Kidney (tissue), 14 donors: Measurements from ENCODE around the gene FBXO2. TPM values are rescaled to one million over a fixed set of nuclear protein-coding genes. Genes with fewer than 3 reads are reported as not detected.

Experiments
- DNase-seq, 5 donors: peaks; one replicate each; pipeline ENCODE4 v3.0.0-alpha.2; 2013 to 2020
- FAIRE-seq: peaks from 2 replicates; lab custom pipeline; 2012; peaks lifted over from hg19 to GRCh38; lab: Jason Lieb, UNC
- H3K27ac ChIP-seq, 2 donors: one replicate each; pipeline ENCODE4 v1.7.0; 2013; ENCODE audit warnings: low read depth in 2 of 2, low read length in 2 of 2, inconsistent platforms in 1 of 2
- H3K27me3 ChIP-seq: one replicate; pipeline ENCODE4 v1.7.1; 2013; ENCODE audit warnings: low read length, inconsistent platforms; ENCODE audit not compliant: control insufficient read depth, insufficient read depth
- H3K36me3 ChIP-seq, 3 donors: one replicate each; pipeline versions ENCODE4 v1.7.0 to v1.7.1; 2013; ENCODE audit warnings: low read length in 3 of 3, control low read depth in 1 of 3, inconsistent platforms in 1 of 3; ENCODE audit not compliant: insufficient read depth in 3 of 3, control insufficient read depth in 2 of 3
- H3K4me1 ChIP-seq, 3 donors: one replicate each; pipeline versions ENCODE4 v1.7.0 to v1.7.1; 2013; ENCODE audit warnings: low read length in 3 of 3, inconsistent platforms in 1 of 3, low read depth in 1 of 3; ENCODE audit not compliant: control insufficient read depth in 2 of 3, insufficient read depth in 2 of 3
- H3K4me3 ChIP-seq, 3 donors: one replicate each; pipeline versions ENCODE4 v1.7.0 to v1.8.1; 2013; ENCODE audit warnings: low read length in 3 of 3, control low read depth in 1 of 3, inconsistent platforms in 1 of 3
- H3K9ac ChIP-seq, 3 donors: one replicate each; pipeline versions ENCODE4 v1.7.0 to v1.7.1; 2013; ENCODE audit warnings: low read length in 3 of 3, control low read depth in 1 of 3, inconsistent platforms in 1 of 3
- H3K9me3 ChIP-seq, 3 donors: one replicate each; pipeline versions ENCODE4 v1.7.0 to v1.7.1; 2013; ENCODE audit warnings: low read length in 3 of 3, control low read depth in 1 of 3, inconsistent platforms in 1 of 3; ENCODE audit not compliant: control insufficient read depth in 2 of 3, insufficient read depth in 1 of 3
- CTCF ChIP-seq: IDR thresholded peaks from 3 replicates; pipeline ENCODE4 v1.5.1; 2012; ENCODE audit warnings: mild to moderate bottlenecking, moderate library complexity, borderline replicate concordance; ENCODE audit not compliant: insufficient read depth; ENCODE audit errors: extremely low read depth
- intact Hi-C: fragments of 100-400 bp; cut with DNase I; formaldehyde crosslinking; loops from one replicate; pipeline ENCODE4 v1.11.1; 2022
- polyA plus RNA-seq: library from polyadenylated mRNA; stranded (reverse); fragments of 350-450 nt; fragmentation: Illumina TruSeq; extraction: RNeasy Lipid Tissue Mini Kit (QIAGEN cat#74804); gene quantifications from one replicate; pipeline ENCODE4 v1.2.3, GENCODE V29; 2014; ENCODE audit warnings: low read depth, low replicate concordance; ENCODE audit not compliant: insufficient read depth
- total RNA-seq: library from RNA; stranded (reverse); fragmentation: NEBNext Ultra II Directional; extraction: Animal tissue kit (Norgen Biotek cat#: 25700); gene quantifications from one replicate; pipeline ENCODE4 v1.2.1, GENCODE V29; 2021
- donor health status: control.
- donor health status: control.
- donor health status: control.
- donor health status: control.
- donor health status: control.
- donor health status: DM: yes; HTN: yes; CAD: no.
- donor health status: Normal renal cell carcinoma (clear cell type).

Gene FBXO2
- total and polyA plus RNA-seq, 2 donors from 2014 or later = 10.2 to 38.4 TPM

- DNase-seq (no peak), FAIRE-seq (no peak)
- intact Hi-C loops = no loop called here
- no peaks in the 10 kb centered on the region for H3K9me3 ChIP-seq
- H3K9ac ChIP-seq = no peak overlapping the region
- H3K27me3 ChIP-seq = no peaks in the 10 kb centered on the region
- no peak overlapping the region for H3K4me3 ChIP-seq
- H3K36me3 ChIP-seq = peaks cover 0 to 2% (median 0%) of the 10 kb centered on the region in 3 donors
- no peak overlapping the region for H3K27ac ChIP-seq
- TF ChIP-seq CTCF = no peak
- peaks cover 0 to 2% (median 0%) of the 10 kb centered on the region in 3 donors for H3K4me1 ChIP-seq
These were observed 16.9 kb upstream of the FBXO2 start for GRCh38 chr1:11671205-11671543.

DNA sequence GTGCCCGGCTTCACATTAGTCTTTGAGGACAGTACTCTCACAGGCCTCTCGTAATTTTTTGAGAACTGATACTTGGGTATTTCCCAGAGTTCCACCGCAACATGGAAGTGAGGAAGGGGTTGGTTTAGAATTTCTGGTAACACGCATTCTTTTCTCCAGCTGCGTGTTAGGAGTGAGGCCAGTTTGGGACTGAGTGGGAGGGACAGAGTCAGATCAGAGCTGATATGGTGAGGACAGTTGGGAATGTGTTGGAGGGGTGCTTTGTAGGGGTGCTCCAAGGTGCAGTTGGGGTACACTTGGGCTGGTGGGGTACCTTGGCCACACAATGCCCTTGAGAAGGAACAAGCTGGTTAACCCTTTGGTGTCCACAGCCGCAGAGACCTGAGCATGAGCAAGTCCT, 16.5 kb upstream of the FBXO2 start:
- no peak for DNase-seq
- Histone ChIP-seq H3K4me1 (peaks cover 0 to 2% (median 0%) of the 10 kb centered on the region in 3 donors), H3K27ac (no peak overlapping the region), H3K36me3 (peaks cover 0 to under 1% (median 0%) of the 10 kb centered on the region in 3 donors), H3K9ac (no peak overlapping the region), H3K9me3 (no peaks in the 10 kb centered on the region), H3K4me3 (no peak overlapping the region), H3K27me3 (no peaks in the 10 kb centered on the region)
- no peak for FAIRE-seq
- TF ChIP-seq CTCF = no peak
- intact Hi-C loops = no loop called here

- FAIRE-seq (no peak), DNase-seq (no peak)
- Histone ChIP-seq H3K27me3 (no peaks in the 10 kb centered on the region), H3K36me3 (no peaks in the 10 kb centered on the region), H3K4me1 (peaks cover 0 to 2% (median 0%) of the 10 kb centered on the region in 3 donors), H3K9me3 (no peaks in the 10 kb centered on the region), H3K4me3 (no peak overlapping the region), H3K27ac (no peak overlapping the region), H3K9ac (no peak overlapping the region)
- intact Hi-C loops = loop anchor here (10.0 kb wide), 1 partner anchor 46 kb away; no protein-coding TSS in a partner anchor
- no peak for TF ChIP-seq CTCF
These were observed 14.3 kb upstream of the FBXO2 start for GRCh38 chr1:11668516-11668915.
